CD4-positive, alpha-beta T cell treated with Interleukin-6 for 4 hours (primary cell): ENCODE data around the gene SLC2A5.
A peak's percentile ranks its signal among the peaks of the same experiment; 100 is the strongest.
"Not testable (repeated sequence)": the region's sequence is repeated elsewhere in the genome, so short reads cannot be mapped to it uniquely, and the experiment has no call there.

ENCODE experiments used
- DNase-seq: peaks from one replicate; pipeline ENCODE4 v3.0.0-alpha.2; 2020; ENCODE audit warnings: mixed read lengths

SLC2A5 gene, protein sequence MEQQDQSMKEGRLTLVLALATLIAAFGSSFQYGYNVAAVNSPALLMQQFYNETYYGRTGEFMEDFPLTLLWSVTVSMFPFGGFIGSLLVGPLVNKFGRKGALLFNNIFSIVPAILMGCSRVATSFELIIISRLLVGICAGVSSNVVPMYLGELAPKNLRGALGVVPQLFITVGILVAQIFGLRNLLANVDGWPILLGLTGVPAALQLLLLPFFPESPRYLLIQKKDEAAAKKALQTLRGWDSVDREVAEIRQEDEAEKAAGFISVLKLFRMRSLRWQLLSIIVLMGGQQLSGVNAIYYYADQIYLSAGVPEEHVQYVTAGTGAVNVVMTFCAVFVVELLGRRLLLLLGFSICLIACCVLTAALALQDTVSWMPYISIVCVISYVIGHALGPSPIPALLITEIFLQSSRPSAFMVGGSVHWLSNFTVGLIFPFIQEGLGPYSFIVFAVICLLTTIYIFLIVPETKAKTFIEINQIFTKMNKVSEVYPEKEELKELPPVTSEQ

DNA sequence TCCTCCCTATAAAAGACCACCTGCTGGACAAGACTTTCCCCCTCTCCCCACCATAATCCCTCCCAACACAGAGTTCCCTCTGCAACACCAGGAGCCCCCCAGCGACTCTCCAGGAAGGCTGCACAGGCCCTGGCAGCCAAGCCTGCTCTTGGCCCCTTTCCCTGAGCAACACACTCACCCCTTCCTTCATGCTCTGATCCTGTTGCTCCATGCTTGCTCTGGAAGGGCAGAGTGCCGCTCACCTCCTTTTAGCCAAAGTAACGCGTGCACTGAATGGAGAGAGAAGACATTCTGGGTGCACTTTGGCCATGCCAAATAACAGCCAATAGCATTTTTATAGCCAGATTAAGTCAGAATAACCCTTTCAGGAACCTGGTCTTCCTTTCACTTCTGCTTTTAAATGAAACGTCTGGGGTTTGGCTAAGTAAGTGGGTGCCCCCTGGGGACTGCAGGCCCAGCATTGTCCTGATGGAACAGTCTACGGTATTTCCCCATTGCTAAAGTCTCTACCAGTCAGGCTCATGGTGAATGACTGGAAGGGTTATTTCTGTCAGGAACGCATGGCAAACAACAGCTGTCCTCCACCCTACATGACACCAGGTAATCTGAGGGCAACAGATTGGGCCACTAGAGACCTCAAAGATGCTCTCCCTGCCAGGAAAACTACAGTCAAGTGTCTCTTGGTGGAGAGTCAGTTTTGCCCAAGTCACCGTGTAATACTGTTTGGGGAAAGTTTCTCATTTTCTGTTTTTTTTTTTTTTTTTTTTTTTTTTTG, at the start of gene SLC2A5:
SLC2A5 (minus strand) TSS at position 310 of the 775 bp plus-strand sequence; CDS start at position 211, 99 bp downstream.
- no peak for DNase-seq

DNA sequence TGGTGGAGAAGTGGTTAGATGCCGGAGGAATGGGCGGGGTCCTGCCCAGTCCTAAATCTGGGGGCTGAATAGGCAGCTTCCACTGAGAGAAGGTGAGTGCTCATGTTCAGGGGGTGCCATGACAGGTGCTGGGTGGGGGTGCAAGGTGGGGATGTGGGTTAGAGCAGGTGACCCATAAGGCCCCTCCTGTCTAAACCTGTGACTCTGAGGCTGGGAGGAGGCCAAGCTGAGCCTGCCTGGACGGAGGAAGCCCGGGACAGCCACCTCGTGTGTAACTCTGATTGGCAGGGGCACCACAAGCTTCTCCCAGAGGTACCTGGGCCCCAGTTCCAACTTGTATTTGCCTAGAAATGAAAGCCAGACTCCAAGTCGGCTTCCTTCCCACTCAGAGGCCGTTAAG, 48.8 kb upstream of the SLC2A5 start:
- no peak for DNase-seq

DNA sequence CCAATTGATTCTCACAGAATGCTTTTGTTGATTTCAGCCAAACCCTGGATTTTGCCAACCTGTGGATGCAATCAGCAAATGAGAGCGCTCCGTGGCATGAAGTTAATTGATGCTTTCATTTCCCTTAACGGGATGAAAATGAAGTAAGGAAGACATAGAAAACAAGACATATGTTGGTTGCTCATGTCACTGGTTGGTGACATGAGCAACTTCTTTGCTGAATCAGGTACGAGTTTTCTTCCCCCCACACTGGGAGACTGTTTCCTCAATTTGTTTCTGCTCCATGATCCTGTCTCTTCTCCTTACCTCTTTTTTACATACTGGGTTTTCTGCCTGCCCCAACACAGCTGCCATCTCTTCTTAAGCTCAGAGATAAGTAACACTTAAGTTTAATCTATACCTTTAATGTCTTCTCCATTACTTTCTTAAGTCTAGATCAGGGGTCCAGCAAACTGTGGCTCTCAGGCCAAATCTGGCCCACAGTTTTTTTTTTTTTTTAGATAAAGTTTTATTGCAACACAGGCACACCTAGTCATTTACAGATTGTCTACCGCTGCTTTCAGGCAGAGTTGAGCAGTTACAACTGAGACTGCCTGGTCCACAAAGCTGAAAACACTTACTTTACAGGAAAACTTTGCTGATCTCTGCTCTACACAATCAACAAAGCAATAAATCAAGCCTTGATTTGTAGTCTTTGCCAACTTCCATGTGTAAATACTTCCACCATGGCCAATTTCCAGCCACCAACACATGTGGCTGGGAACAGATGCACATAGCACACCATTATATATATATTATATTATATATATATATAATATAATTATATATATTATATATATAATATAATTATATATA, 46.1 kb upstream of the SLC2A5 start:
- no peak for DNase-seq

DNA sequence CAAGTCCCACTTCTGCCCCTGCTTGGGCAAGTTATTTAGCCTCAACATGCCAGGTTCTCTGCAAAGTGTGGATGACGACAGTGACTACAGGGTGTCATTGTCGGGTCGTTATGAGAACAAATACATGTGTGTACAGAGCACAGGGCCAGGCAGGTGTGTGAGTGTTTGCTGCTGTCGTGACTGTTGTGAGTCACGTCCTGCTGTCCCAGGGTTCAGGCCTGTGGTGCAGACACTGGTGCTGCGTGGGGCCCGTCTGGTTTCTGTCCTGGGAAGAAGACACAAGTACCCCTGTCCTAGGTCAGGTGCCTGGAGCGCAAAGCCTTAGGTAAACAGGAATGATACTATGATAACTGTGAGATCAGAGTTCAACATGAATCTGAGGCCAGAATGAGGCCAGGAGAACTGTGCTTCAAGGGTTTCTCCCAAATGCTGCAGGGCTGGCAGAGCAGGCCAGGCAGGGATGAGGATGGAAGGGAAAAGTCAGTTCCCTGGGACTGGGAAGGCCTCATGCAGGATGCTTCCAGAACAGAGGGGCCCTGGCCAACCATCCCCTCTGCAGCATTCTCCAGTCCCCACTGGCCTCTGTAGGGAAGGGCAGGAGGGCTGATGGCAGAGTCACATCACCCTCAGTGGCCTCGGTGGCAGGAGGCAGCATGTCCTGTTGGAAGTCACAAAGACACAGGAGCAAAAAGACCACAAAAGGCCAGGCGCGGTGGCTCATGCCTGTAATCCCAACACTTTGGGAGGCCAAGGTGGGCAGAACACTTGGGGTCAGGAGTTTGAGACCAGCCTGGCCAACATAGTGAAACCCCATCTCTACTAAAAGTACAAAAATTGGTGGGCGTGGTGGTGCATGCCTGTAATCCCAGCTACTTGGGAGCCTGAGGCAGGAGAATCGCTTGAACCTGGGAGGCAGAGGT, 43.8 kb upstream of the SLC2A5 start:
- DNase-seq = no peak

DNA sequence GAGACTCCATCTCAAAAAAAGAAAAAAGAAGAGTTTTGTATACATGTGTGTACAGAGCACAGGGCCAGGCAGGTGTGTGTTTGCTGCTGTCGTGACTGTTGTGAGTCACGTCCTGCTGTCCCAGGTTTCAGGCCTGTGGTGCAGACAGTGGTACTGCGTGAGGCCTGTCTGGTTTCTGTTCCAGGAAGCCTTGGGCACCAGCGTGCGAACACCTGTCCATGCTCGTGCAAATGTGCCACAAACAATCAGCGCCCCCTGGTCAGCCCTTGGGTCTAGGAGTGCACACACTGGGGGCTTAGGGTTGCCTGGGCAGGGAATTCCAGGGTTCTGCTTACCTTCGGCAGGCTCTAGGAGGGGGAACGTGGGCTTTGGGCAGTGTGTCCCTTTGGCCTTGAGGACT, 42.5 kb upstream of the SLC2A5 start:
- DNase-seq = no peak

DNA sequence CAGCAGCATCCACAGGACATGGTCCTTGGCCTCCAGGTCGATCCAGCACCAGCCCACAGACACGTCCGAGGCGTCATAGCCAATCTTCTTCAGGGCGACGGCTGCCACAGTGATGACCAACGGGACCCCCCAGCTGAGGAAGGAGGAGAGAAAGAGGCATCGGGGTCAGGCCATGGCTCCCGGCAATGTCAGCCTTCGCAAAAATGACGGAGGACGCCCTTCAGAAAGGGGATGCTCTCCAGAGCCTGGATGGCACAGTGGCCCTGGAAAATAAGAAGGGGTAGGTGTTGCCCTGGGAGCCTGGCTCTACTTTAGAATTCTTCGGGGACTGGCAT, 41.9 kb upstream of the SLC2A5 start:
- DNase-seq = no peak

DNA sequence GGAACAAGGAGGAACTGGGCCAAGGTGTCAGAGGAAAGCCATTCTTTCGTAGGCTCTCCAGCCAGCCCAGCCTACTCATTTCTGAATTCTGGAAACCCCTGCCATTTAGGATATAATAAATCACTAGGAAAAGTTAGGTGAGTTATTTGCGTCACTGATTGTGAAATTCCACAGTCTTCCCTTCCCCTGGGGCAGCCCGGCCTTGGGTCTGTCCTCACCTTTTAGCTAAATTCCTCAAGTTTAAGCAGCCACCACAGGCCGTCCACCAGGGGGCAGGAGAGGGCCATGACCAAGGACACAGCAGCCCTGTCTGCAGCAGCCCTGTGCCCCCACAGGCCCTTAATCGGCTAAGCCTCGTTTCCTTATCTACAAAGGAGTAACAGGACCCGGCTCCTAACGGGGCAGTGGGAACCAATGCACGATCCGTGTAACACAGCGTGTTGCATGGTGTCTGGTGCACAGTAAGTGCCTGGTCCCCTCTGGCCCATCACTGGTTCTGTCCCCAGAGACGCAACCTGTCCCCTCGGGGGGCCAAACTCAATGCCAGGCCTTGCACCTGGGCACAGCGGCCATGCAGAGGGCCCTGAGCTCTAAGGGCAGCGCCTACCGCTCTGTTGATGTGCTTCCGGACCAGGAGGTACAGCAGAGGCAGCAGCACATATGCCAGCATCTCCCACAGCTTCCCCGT, 41.4 kb upstream of the SLC2A5 start:
- DNase-seq = peak; percentile 89

DNA sequence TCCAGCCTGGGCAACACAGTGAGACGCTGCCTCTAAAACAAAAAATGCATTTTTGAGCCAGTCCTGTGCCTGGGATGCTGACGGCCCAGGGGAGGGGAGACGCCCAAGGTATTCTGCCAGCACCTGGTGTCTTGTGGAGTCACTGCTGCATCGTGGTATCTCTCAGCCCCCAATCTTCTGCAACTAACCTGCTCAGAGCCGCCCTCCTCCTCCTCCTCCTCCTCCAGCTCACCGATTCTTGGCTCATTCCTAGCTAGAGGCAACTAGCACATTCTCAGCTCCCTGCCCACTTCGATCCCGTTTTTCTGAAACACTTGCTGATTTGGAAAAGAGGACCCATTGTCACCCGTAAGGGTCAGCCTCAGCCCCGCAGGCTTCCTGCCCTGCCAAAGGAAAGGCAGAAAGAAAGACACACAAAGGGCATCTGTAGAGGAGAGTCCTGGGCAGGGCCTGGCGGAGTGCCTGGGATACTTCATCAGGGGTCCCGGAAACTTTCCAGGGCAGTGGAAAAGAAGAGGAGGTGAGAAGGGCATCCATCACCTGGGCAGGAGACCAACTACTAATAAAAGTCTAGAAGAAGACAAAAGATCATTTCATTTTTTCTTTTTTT, 38.7 kb upstream of the SLC2A5 start:
- no peak for DNase-seq

DNA sequence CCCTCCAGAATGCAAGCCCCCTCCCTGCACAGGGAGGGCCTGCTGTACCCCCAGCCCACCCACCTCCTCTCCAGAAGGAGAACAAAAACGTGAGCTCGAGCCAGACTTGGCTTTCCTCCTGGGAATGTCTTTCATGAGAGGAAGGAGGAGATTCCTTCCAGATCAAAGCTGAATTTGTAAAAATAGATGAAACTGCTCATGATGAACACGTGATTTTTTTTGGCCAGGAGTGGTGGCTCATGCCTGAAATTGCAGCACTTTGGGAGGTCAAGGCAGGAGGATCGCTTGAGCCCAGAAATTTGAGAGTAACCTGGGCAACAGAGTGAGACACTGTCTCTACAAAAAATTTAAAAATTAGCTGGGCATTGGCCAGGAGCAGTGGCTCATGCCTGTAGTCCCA, 37.7 kb upstream of the SLC2A5 start:
- no peak for DNase-seq

DNA sequence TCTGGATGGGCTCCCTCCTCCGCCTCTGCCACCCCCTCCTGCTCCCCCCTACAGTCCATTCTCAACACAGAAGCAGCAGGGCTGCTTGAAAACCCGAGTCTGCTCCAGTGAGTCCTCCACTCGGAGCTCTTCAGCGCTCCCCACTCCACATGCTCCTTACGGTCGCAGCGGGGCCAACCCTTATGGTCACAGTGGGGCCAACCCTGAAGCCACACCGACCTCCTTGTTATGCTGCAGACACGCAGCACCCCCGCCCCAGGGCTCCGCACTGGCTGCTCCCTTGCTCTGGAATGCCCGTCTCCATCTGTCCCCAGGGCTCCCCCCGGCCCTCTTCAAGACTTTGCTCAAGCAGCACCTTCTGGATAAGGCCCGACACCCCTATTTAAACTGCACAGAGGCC, 36.9 kb upstream of the SLC2A5 start:
- no peak for DNase-seq

DNA sequence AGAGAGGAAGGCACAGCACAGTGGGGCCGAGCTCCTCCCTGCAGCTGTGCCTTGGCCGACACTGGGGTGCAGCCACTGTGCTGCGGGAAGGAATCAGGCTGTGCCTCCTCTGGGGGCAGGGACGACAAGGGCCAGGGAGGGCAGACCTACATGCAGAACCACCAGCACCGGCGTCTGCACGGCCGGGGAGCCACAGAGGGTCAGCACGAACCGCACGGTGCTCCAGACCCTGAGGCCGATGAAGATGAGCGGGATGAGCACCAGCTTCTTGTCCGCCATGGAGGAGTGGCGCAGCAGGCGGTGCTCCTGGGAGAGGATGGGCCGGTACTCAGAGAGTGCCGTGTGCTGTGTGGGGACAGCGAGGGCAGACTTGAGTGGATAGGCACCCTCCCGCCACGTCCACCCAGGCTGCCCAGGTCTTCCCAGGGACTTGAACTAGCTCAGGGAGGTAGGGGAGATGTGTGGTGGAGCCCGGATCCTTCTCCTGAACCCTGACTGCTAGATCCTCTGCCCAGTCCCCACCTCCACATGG, 36.0 kb upstream of the SLC2A5 start:
- DNase-seq = no peak

DNA sequence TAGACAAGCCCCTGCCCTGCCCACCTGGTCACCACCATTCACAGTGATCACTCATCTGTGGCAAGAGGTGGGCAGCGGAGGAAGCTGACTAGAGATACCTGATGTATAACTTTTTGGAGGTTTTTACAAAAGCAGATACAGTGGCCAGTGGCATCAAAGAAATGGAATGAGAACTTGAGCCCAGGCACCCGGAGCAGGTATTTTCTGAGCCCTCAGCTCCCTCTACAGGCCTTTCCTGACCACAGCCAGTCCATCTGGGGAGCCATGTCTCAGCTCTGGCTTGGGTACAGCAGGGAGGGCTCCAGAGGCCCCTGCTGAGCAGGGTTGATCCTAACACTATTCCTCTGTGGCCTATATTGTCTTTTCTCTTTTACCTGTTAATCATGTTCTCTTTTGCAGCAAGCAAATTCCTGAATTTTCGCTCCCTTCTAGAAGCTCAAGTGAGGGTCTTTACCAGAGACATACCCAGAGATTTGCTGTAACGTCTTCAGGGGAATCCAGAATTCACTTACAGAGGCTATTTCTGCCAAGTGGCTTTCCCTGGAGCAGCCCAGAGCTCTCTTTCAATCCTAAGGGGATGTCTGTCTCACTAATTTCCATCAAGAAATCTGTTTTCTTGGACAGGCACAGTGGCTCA, 32.2 kb upstream of the SLC2A5 start:
- DNase-seq = no peak

DNA sequence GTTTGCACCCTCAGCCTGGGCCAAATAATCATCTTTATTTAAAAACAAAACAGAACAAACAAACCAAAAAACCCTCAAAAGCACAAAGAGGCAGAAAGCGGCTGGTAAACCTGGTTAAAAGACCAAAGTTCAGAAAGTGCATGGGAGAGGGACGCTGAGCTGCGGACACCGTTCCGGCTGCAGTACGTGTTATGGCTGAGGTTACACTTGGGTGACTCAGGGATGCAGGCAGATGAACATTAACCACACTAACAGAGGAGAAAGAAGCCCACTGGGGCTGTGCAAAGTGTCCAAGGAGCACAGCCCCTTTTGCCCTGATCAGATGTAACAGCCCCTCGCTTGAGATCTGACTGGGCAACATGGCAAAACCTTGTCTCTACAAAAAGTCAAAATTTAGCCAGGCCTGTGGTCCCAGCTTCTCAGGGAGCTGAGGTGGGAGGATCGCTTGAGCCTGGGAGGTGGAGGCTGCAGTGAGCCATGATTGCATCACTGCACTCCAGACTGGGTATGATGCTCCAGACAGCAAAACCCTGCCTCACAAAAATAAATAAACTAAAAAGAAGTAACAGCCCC, 31.1 kb upstream of the SLC2A5 start:
- DNase-seq = no peak

DNA sequence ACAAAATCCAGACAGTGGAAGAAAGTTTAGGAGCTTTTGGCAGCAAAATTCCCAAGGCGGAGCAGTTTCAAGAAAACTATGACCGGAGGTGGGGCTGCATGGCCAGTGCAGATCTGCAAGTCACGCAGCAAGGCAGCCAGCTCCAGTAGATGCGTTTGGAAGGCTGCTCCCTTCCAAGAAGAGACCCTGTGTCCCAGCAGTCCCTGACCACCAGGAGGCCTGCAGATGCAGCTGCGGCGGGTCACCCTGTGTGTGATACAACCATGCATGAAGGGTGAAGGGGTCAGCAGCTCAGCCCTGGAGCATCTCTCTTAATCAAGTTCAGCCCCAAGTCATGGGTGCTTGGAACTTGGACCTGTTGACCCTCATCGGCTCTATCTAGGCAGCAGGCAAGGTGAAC, 30.1 kb upstream of the SLC2A5 start:
- DNase-seq = no peak

DNA sequence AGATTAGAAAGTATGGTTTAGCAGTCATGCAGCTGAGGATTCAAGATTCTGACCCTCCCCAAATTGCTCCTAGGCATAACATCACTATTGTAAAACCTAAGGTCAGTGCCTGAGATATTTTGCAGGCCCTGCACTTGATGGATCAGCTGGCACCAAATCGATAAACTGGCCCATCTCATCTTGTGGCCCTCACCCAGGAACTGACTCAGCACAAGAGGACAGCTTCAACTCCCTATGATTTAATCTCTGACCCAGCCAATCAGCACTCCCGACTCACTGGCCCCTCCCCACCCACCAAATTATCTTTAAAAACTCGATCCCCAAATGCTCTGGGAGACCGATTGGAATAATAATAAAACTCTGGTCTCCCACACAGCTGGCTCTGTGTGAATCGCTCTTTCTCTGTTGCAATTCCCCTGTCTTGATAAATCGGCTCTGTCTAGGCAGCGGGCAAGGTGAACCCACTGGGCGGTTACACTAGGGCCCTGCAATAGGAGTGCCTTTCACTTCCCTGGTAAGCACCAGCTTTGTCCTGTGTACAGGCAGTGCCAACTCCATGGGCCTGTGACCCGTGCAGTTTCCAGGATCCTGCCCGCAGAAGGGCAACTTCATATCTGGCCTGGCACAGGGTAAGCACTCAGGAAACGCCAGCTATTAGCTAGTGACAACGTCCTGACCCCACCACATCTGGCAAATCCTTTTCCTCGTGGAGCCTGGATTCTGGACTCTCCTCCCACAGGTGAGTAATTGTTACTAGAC, 28.7 kb upstream of the SLC2A5 start:
- no peak for DNase-seq

DNA sequence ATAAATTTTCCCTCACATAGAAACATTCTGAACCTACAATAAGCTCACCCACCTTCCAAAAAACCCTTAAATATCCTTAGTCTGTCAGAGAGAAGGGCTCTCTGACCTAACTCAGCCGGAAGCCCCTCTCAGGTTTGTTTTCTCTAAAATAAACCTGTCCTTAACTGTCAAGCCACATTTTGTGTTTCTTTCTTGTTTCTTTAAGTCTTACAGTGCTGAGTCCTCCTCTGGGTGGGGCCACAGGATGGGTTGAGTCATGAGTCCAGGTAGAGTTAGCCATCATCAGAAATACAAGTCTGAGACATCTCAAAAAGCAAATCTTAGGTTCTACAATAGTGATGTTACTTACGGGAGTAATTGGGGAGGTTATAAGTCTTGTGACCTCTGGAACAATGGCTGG, 26.4 kb upstream of the SLC2A5 start:
- DNase-seq = no peak

DNA sequence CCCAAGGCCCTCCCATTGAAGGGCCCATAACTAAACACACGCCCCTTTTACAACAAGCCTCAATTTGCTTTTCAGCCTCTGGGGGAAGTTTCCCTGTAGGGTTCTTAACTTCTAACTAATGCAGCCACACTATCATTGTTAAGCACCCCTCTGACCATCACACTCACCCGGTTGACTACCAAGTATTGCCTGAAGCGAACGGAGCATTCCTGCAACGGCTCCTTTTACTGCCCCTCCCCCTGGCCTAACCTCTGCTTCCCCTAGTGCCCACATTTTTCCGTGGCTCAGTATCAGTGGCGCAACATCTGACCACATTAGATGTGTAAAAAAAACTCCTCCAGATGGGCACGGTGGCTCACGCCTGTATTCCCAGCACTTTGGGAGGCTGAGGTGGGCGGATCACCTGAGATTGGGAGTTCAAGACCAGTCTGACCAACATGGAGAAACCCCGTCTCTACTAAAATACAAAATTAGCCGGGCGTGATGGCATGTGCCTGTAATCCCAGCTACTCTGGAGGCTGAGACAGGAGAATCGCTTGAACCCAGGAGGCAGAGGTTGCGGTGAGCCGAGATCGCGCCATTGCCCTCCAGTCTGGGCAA, 24.7 kb upstream of the SLC2A5 start:
- not testable (repeated sequence) for DNase-seq

DNA sequence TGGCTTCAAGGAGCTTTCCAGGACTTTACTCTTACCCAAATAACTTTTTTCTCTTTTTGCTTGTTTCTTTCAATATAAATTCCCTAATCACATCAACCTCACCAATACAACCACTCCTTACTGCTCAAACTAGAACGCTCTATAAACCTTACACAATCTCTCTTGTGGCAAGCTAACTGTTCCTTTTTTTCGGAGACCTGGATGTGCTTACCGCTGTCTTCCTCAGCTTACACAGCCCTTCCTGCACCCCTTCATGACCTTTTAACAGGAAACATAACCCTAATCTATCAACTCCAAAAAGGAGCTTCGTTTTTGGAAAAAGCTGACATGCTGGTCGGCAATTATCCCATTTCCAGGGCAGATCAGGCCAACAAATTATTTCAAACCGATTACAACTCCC, 24.1 kb upstream of the SLC2A5 start:
- no peak for DNase-seq

DNA sequence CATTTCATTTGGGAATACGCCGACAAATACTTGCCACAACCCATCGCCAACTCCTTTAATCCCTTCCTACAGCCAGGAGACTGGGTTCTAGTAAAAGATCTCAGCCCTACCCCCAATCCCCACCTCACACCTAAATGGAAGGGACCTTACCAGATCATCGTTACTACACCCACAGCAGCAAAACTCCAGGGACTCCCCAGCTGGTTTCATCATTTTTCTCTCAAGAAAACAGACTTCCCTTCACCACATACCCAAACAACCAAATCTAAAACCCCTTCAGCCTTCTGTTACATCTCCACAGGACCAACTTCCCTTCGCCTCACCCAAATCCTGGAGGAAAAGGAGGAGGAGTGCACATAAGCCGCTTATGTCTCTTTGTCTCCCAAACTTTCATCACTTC, 23.7 kb upstream of the SLC2A5 start:
- no peak for DNase-seq
